OCI-LY7 (cell line): ENCODE data around the gene GALNT7. TPM values are rescaled to one million over a fixed set of nuclear protein-coding genes. Genes with fewer than 3 reads are reported as not detected.
"Not testable (repeated sequence)": the region's sequence is repeated elsewhere in the genome, so short reads cannot be mapped to it uniquely, and the experiment has no call there.

Source experiments
- Bru-seq: library from RNA; stranded (reverse); fragments of 400-500 nt; gene quantifications from one replicate; lab custom pipeline; 2021; lab: Mats Ljungman, UMichigan
- BruChase-seq, 2 experiments: library from RNA; stranded (reverse); fragments of 400-500 nt; gene quantifications; one replicate each; lab custom pipeline; 2021; lab: Mats Ljungman, UMichigan
- BruUV-seq: library from RNA; stranded (reverse); fragments of 400-500 nt; replicated peaks from 2 replicates; lab custom pipeline; 2021; lab: Mats Ljungman, UMichigan
- CTCF ChIA-PET: fragments of 300-600 bp; sonication (Branson Sonifier 250); formaldehyde crosslinking; loops from one replicate; lab custom pipeline; 2022; ENCODE audit warnings: antibody characterized with exemption; ENCODE audit not compliant: unreplicated experiment; lab: Charles Lee
- POLR2A ChIA-PET: fragments of 300-600 bp; sonication (Branson Sonifier 250); formaldehyde crosslinking; loops from one replicate; lab custom pipeline; 2022; ENCODE audit warnings: antibody characterized with exemption; lab: Charles Lee
- DNase-seq: peaks from one replicate; pipeline ENCODE4 v3.0.0-alpha.2; 2015; ENCODE audit warnings: low spot score
- H2AFZ ChIP-seq: fragments of 200-600 bp; sonication (generic), shearing (Covaris generic); 2 replicates; pipeline ENCODE4 v1.6.1; 2014; ENCODE audit warnings: mild to moderate bottlenecking, antibody characterized with exemption, low read length, moderate library complexity
- H3K27ac ChIP-seq: fragments of 200-600 bp; sonication (generic); 2 replicates; pipeline ENCODE4 v1.5.1; 2014; ENCODE audit warnings: mixed run types, low read depth, mild to moderate bottlenecking, moderate library complexity, low read length, inconsistent platforms; ENCODE audit not compliant: poor library complexity, severe bottlenecking
- H3K36me3 ChIP-seq: fragments of 200-600 bp; sonication (generic); 2 replicates; pipeline ENCODE4 v1.6.1; 2014; ENCODE audit warnings: mild to moderate bottlenecking, antibody characterized with exemption, low read length, moderate library complexity, mixed read lengths; ENCODE audit not compliant: insufficient read depth
- H3K4me1 ChIP-seq: fragments of 200-600 bp; sonication (generic); 2 replicates; pipeline ENCODE4 v1.5.1; 2014; ENCODE audit warnings: mild to moderate bottlenecking, low read length; ENCODE audit not compliant: insufficient read depth, poor library complexity, severe bottlenecking
- H3K4me2 ChIP-seq: fragments of 200-600 bp; sonication (generic); 2 replicates; pipeline ENCODE4 v1.6.1; 2014; ENCODE audit warnings: mild to moderate bottlenecking, low read length
- H3K4me3 ChIP-seq: fragments of 200-600 bp; sonication (generic); 2 replicates; pipeline ENCODE4 v1.5.1; 2014; ENCODE audit warnings: mild to moderate bottlenecking, low read depth, low read length; ENCODE audit not compliant: poor library complexity, severe bottlenecking
- H3K79me2 ChIP-seq: fragments of 200-600 bp; sonication (generic); 2 replicates; pipeline ENCODE4 v1.6.1; 2016; ENCODE audit warnings: low read depth, mild to moderate bottlenecking, low read length, moderate library complexity, mixed read lengths; ENCODE audit not compliant: insufficient read depth
- H3K9me2 ChIP-seq: fragments of 200-600 bp; sonication (generic); 2 replicates; pipeline ENCODE4 v1.6.1; 2016; ENCODE audit warnings: mild to moderate bottlenecking, low read length, mixed read lengths; ENCODE audit not compliant: insufficient read depth
- H3K9me3 ChIP-seq: fragments of 200-600 bp; sonication (generic); 2 replicates; pipeline ENCODE4 v1.6.1; 2014; ENCODE audit warnings: mild to moderate bottlenecking, mixed run types, low read length, mixed read lengths
- H4K20me1 ChIP-seq: fragments of 200-600 bp; sonication (generic); 2 replicates; pipeline ENCODE4 v1.6.1; 2014; ENCODE audit warnings: mild to moderate bottlenecking, antibody characterized with exemption, low read length, moderate library complexity, mixed read lengths; ENCODE audit not compliant: insufficient read depth
- CTCF ChIP-seq: fragments of 200-600 bp; sonication (generic); conservative IDR thresholded peaks from 2 replicates; pipeline ENCODE4 v1.5.1; 2014; ENCODE audit warnings: mild to moderate bottlenecking, antibody characterized with exemption, low read length, moderate library complexity, mixed read lengths
- EZH2phosphoT487 ChIP-seq: fragments of 200-600 bp; sonication (generic); IDR thresholded peaks from 2 replicates; pipeline ENCODE4 v1.6.1; 2018; ENCODE audit warnings: low read depth, borderline replicate concordance, mild to moderate bottlenecking, mixed run types, antibody characterized with exemption, low read length, moderate library complexity, mixed read lengths
- intact Hi-C: fragments of 100-400 bp; cut with micrococcal nuclease; formaldehyde crosslinking; loops from one replicate; pipeline ENCODE4 v1.10.0; 2022; ENCODE audit not compliant: unreplicated experiment
- long read RNA-seq: library from polyadenylated mRNA; stranded (forward); transcript quantifications from one replicate; pipeline ENCODE4 v2.0.0, GENCODE V29; 2022
- total RNA-seq, 2 experiments: library from RNA; depleted of rRNA in 1 of 2; stranded (reverse); fragments of >200 nt in 1 of 2; shearing (Covaris generic) in 1 of 2; gene quantifications; 2 replicates each; pipeline ENCODE4 v1.2.3, GENCODE V29; 2014 to 2022

GALNT7 gene
- total RNA-seq (2014; rRNA removed; shearing (Covaris generic)) (20.3 and 24.8 TPM in 2 replicates), total RNA-seq (2022) (33.4 and 34.4 TPM in 2 replicates), Bru-seq, nascent RNA (percentile 86 among the genes with signal in this experiment), BruChase-seq, experiment 1, labeled RNA remaining after a 6-hour chase (percentile 75 among the genes with signal in this experiment), BruChase-seq, experiment 2, labeled RNA remaining after a 2-hour chase (percentile 73 among the genes with signal in this experiment)
- long read RNA-seq, full-length matches to known transcripts, result 33 of 72 reads
- long read RNA-seq, partial matches to known transcripts, result 3 of 72 reads
- long read RNA-seq, other reads (novel, unspliced or antisense), result 36 of 72 reads

- Histone ChIP-seq H3K9me3 (no peaks in the 10 kb centered on the region), H4K20me1 (peaks cover 9% of the 10 kb centered on the region; the same call in 1 of the 2 replicates), H2AFZ (peak within 1 kb of the TSS; percentile 90), H3K4me2 (peak within 1 kb of the TSS; percentile 97), H3K36me3 (peaks cover 28% of the 10 kb centered on the region), H3K79me2 (peaks cover 41% of the 10 kb centered on the region), H3K4me3 (peak within 1 kb of the TSS; percentile 79), H3K9me2 (no peaks in the 10 kb centered on the region), H3K4me1 (peaks cover 27% of the 10 kb centered on the region), H3K27ac (peak within 1 kb of the TSS; percentile 84)
- peak; percentile 74 for DNase-seq
- ChIA-PET CTCF (interaction anchor here (0.6 kb wide), 2 partner anchors 41 to 172 kb away, joined by 4 to 5 read pairs; no protein-coding TSS in a partner anchor), POLR2A (interaction anchor here (0.6 to 1.5 kb wide), 16 partner anchors 9 to 388 kb away, joined by 3 to 7 read pairs (median 4); partner anchors contain the start of genes HMGB2 and SAP30)
- TF ChIP-seq CTCF, result no peak
- no peak for TF ChIP-seq EZH2phosphoT487
- intact Hi-C loops, result loop anchor here (1.0 to 5.0 kb wide), 4 partner anchors 88 to 200 kb away; partner anchors contain the start of gene HMGB2
- BruUV-seq, result no TSS peak
Observed at GRCh38 chr4:173168396-173169177, at the start of gene GALNT7. Gene GALNT7 (plus strand): TSS chr4:173168811. CDS start chr4:173168836, 25 bp downstream.

DNA sequence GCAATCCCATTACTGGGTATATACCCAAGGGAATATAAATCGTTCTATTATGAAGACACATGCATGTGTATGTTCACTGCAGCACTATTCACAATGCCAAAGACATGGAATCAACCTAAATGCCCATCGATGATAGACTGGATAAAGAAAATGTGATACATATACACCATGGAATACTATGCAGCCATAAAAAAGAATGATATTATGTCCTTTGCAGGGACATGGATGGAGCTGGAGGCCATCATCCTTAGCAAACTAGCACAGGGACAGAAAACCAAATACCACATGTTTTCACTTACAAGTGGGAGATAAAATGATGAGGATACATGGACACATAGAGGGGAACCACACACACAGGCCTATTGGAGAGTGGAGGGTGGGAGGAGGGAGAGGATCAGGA is 49.8 kb upstream of the GALNT7 start:
- H3K27ac ChIP-seq, H3K79me2 ChIP-seq, DNase-seq, H3K36me3 ChIP-seq, H3K4me2 ChIP-seq, H3K4me3 ChIP-seq, H2AFZ ChIP-seq, H3K9me3 ChIP-seq, intact Hi-C loops, H4K20me1 ChIP-seq, BruUV-seq, H3K9me2 ChIP-seq, CTCF ChIA-PET: not testable (repeated sequence)
- H3K4me1 ChIP-seq, result peaks cover 21% of the 10 kb centered on the region
- POLR2A ChIA-PET, result interaction anchor here (0.6 kb wide), 1 partner anchor 252 kb away, joined by 3 read pairs; no protein-coding TSS in a partner anchor

DNA sequence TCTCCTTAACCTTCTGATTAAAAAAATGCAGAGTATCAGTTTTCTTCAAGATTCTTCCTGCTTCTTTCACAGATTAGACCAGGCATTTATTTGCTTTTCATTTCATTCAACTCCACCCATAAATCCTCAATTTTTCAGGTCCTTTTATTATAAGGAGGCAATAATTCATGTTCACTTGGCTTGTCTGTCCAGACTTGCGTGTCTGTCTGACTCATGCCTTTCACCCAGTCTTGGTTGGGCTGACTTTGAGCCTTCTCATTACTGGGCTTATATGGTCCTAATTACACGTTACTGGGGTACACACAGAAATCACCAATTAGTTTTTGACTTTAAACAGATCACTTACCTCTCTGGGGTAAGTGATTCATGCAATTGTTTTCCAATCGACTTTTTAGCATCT is 48.8 kb upstream of the GALNT7 start:
- H3K9me3 ChIP-seq, result no peaks in the 10 kb centered on the region
- no TSS peak for BruUV-seq

More for the DNA sequence above, 48.8 kb upstream of the GALNT7 start:
- H3K4me2 ChIP-seq, result no peak overlapping the region
- H3K27ac ChIP-seq, result no peak overlapping the region
- H4K20me1 ChIP-seq, result no peaks in the 10 kb centered on the region
- H2AFZ ChIP-seq, result no peak overlapping the region
- CTCF ChIA-PET, result no interaction called here
- DNase-seq, result no peak
- H3K36me3 ChIP-seq, result no peaks in the 10 kb centered on the region
- H3K79me2 ChIP-seq, result no peaks in the 10 kb centered on the region
- no peak overlapping the region for H3K4me3 ChIP-seq
- peaks cover 21% of the 10 kb centered on the region for H3K4me1 ChIP-seq
- POLR2A ChIA-PET, result no interaction called here
- no peak for TF ChIP-seq EZH2phosphoT487
- TF ChIP-seq CTCF, result no peak
- intact Hi-C loops, result no loop called here
- no peaks in the 10 kb centered on the region for H3K9me2 ChIP-seq
